Peyer's patch (tissue), 4 donors: Measurements from ENCODE around the gene GFI1. TPM values are rescaled to one million over a fixed set of nuclear protein-coding genes. Genes with fewer than 3 reads are reported as not detected.

Experiments used
- DNase-seq, 3 donors: peaks; one replicate each; pipeline ENCODE4 v3.0.0-alpha.2; 2017 to 2019
- H3K27ac ChIP-seq, 4 donors: fragments of 200-600 bp; sonication (generic); one replicate each; pipeline ENCODE4 v1.5.1; 2016 to 2019
- H3K27me3 ChIP-seq, 2 donors: fragments of 200-600 bp; sonication (generic); one replicate each; pipeline ENCODE4 v1.5.1; 2019
- H3K36me3 ChIP-seq, 3 donors: fragments of 200-600 bp; sonication (generic); one replicate each; pipeline ENCODE4 v1.5.1; 2016 to 2019
- H3K4me1 ChIP-seq, 4 donors: fragments of 200-600 bp; sonication (generic); one replicate each; pipeline ENCODE4 v1.5.1; 2016 to 2019
- H3K4me3 ChIP-seq, 4 donors: fragments of 200-600 bp; sonication (generic); 1 replicate in 3 of 4; 2 replicates in 1 of 4; pipeline ENCODE4 v1.5.1; 2016 to 2019; ENCODE audit warnings: mild to moderate bottlenecking in 1 of 4
- H3K9me3 ChIP-seq, 4 donors: fragments of 200-600 bp; sonication (generic); one replicate each; pipeline ENCODE4 v1.5.1; 2016 to 2019; ENCODE audit warnings: mild to moderate bottlenecking in 1 of 4
- CTCF ChIP-seq, 6 experiments: fragments of 450-650 bp in 4 of 6; fragments of 200-600 bp in 2 of 6; sonication (generic) in 1 of 6; IDR thresholded peaks; one replicate each; pipeline ENCODE4 v1.5.1; 2017 to 2019; ENCODE audit warnings: antibody characterized with exemption in 6 of 6, mild to moderate bottlenecking in 3 of 6, moderate library complexity in 1 of 6
- POLR2A ChIP-seq, 2 donors: fragments of 450-650 bp; IDR thresholded peaks; one replicate each; pipeline ENCODE4 v1.5.1; 2017; ENCODE audit warnings: antibody characterized with exemption in 2 of 2, mild to moderate bottlenecking in 2 of 2, moderate library complexity in 2 of 2
- total RNA-seq, 4 donors: library from RNA; depleted of rRNA; stranded (reverse); fragments of >200 nt; gene quantifications; one replicate each; pipeline ENCODE4 v1.1.0, GENCODE V29; 2016

GFI1 gene
- total RNA-seq, 4 donors from 2014 or later, result 6.5 to 15.5 (median 9.1) TPM

- H3K4me3 ChIP-seq, result no peak overlapping the region
- no peaks in the 10 kb centered on the region for H3K9me3 ChIP-seq
- H3K27ac ChIP-seq, result no peak overlapping the region
- no peaks in the 10 kb centered on the region for H3K4me1 ChIP-seq
- H3K27me3 ChIP-seq, result no peaks in the 10 kb centered on the region
- no peak for DNase-seq
- no peak for TF ChIP-seq CTCF (IDR thresholded peaks at IDR 0.05)
- TF ChIP-seq POLR2A (IDR thresholded peaks at IDR 0.05), result no peak
- H3K36me3 ChIP-seq, result no peaks in the 10 kb centered on the region
Observed at GRCh38 chr1:92466683-92467352, 19.9 kb downstream of the GFI1 start.

GRCh38 chr1:92465256-92465647 lies 21.5 kb downstream of the GFI1 start:
- DNase-seq, result no peak
- H3K36me3 ChIP-seq, result no peaks in the 10 kb centered on the region
- no peak overlapping the region for H3K4me3 ChIP-seq
- TF ChIP-seq POLR2A (IDR thresholded peaks at IDR 0.05) (no peak), CTCF (IDR thresholded peaks at IDR 0.05) (no peak)
- no peaks in the 10 kb centered on the region for H3K9me3 ChIP-seq
- H3K4me1 ChIP-seq, result no peaks in the 10 kb centered on the region
- no peaks in the 10 kb centered on the region for H3K27me3 ChIP-seq
- H3K27ac ChIP-seq, result no peak overlapping the region

GRCh38 chr1:92464588-92465255 lies 22.0 kb downstream of the GFI1 start:
- DNase-seq, result no peak
- TF ChIP-seq CTCF (IDR thresholded peaks at IDR 0.05) (no peak), POLR2A (IDR thresholded peaks at IDR 0.05) (no peak)
- no peaks in the 10 kb centered on the region for H3K27me3 ChIP-seq

GRCh38 chr1:92461364-92462097 lies 25.2 kb downstream of the GFI1 start:
- no peak for TF ChIP-seq POLR2A (IDR thresholded peaks at IDR 0.05)
- TF ChIP-seq CTCF (IDR thresholded peaks at IDR 0.05), result peak in 1 of 6 experiments; percentile 2
- no peak for DNase-seq
- H3K27me3 ChIP-seq, result no peaks in the 10 kb centered on the region
- no peak overlapping the region for H3K4me3 ChIP-seq
- no peaks in the 10 kb centered on the region for H3K36me3 ChIP-seq
- no peak overlapping the region for H3K27ac ChIP-seq
- no peaks in the 10 kb centered on the region for H3K9me3 ChIP-seq
- no peaks in the 10 kb centered on the region for H3K4me1 ChIP-seq

More at GRCh38 chr1:92464588-92465255, 22.0 kb downstream of the GFI1 start:
- Histone ChIP-seq H3K4me3 (no peak overlapping the region), H3K36me3 (no peaks in the 10 kb centered on the region), H3K4me1 (no peaks in the 10 kb centered on the region), H3K27ac (no peak overlapping the region), H3K9me3 (no peaks in the 10 kb centered on the region)

GRCh38 chr1:92459871-92460320 lies 26.8 kb downstream of the GFI1 start:
- Histone ChIP-seq H3K4me1 (no peaks in the 10 kb centered on the region), H3K27ac (peak overlapping the region in 2 of 4 donors; percentile 32 to 39)
- no peak for TF ChIP-seq CTCF (IDR thresholded peaks at IDR 0.05)
- TF ChIP-seq POLR2A (IDR thresholded peaks at IDR 0.05), result no peak

More at GRCh38 chr1:92459871-92460320, 26.8 kb downstream of the GFI1 start:
- Histone ChIP-seq H3K36me3 (no peaks in the 10 kb centered on the region), H3K9me3 (no peaks in the 10 kb centered on the region), H3K27me3 (no peaks in the 10 kb centered on the region), H3K4me3 (no peak overlapping the region)
- no peak for DNase-seq
